Nephron progenitor cell (in vitro differentiated cells): ENCODE measurements around the gene PGAM1.

ENCODE experiments used
- DNase-seq: peaks from one replicate; pipeline ENCODE4 v3.0.0; 2021
- H3K27ac Mint-ChIP-seq: 2 replicates; pipeline ENCODE4 v1.8.0; 2021; ENCODE audit warnings: mild to moderate bottlenecking, moderate library complexity, mixed read lengths
- H3K27me3 Mint-ChIP-seq: 2 replicates; pipeline ENCODE4 v1.8.0; 2021; ENCODE audit warnings: mild to moderate bottlenecking, low read depth, mixed read lengths; ENCODE audit not compliant: poor library complexity
- H3K36me3 Mint-ChIP-seq: 2 replicates; pipeline ENCODE4 v1.8.0; 2021; ENCODE audit warnings: low read depth, mixed read lengths
- H3K4me1 Mint-ChIP-seq: 2 replicates; pipeline ENCODE4 v1.8.0; 2021; ENCODE audit warnings: mixed read lengths
- H3K4me3 Mint-ChIP-seq: 2 replicates; pipeline ENCODE4 v1.8.0; 2021; ENCODE audit warnings: mild to moderate bottlenecking, moderate library complexity, mixed read lengths
- H3K9me3 Mint-ChIP-seq: 2 replicates; pipeline ENCODE4 v1.8.0; 2021; ENCODE audit warnings: mild to moderate bottlenecking, moderate library complexity, mixed read lengths
- CTCF ChIP-seq: fragments of 200-600 bp; sonication (generic); IDR thresholded peaks from 2 replicates; pipeline ENCODE4 v1.5.0; 2021; ENCODE audit warnings: antibody characterized with exemption

Gene PGAM1

GRCh38 chr10:97428572-97428981 is 2.6 kb downstream of the PGAM1 start:
- H3K36me3 Mint-ChIP-seq: peaks cover 41% of the 10 kb centered on the region
- H3K4me1 Mint-ChIP-seq: peaks cover 21% of the 10 kb centered on the region
- H3K9me3 Mint-ChIP-seq: no peaks in the 10 kb centered on the region
- peak overlapping the region; percentile 91 for H3K27ac Mint-ChIP-seq
- peak overlapping the region; percentile 94 for H3K4me3 Mint-ChIP-seq
- no peak for DNase-seq
- peaks cover 3% of the 10 kb centered on the region for H3K27me3 Mint-ChIP-seq
- TF ChIP-seq CTCF: no peak

GRCh38 chr10:97434055-97434454 is 8.1 kb downstream of the PGAM1 start:
- Mint-ChIP-seq H3K4me1 (peaks cover 6% of the 10 kb centered on the region), H3K36me3 (peaks cover 42% of the 10 kb centered on the region), H3K4me3 (no peak overlapping the region), H3K27me3 (no peaks in the 10 kb centered on the region), H3K9me3 (no peaks in the 10 kb centered on the region), H3K27ac (peak overlapping the region; percentile 96)
- DNase-seq: no peak
- no peak for TF ChIP-seq CTCF

- H3K4me3 Mint-ChIP-seq: no peak overlapping the region
- peak overlapping the region; percentile 96 for H3K27ac Mint-ChIP-seq
- no peak for DNase-seq
- TF ChIP-seq CTCF: no peak
- peaks cover 1% of the 10 kb centered on the region for H3K4me1 Mint-ChIP-seq
- H3K9me3 Mint-ChIP-seq: no peaks in the 10 kb centered on the region
- H3K27me3 Mint-ChIP-seq: no peaks in the 10 kb centered on the region
- H3K36me3 Mint-ChIP-seq: peaks cover 42% of the 10 kb centered on the region
Measured at GRCh38 chr10:97434557-97434956, 8.6 kb downstream of the PGAM1 start.

- TF ChIP-seq CTCF: no peak
- H3K27ac Mint-ChIP-seq: peak overlapping the region; percentile 76
- no peaks in the 10 kb centered on the region for H3K9me3 Mint-ChIP-seq
- peaks cover 40% of the 10 kb centered on the region for H3K36me3 Mint-ChIP-seq
- no peaks in the 10 kb centered on the region for H3K27me3 Mint-ChIP-seq
- no peaks in the 10 kb centered on the region for H3K4me1 Mint-ChIP-seq
- DNase-seq: no peak
- no peak overlapping the region for H3K4me3 Mint-ChIP-seq
Measured at GRCh38 chr10:97435211-97435610, 9.2 kb downstream of the PGAM1 start.

GRCh38 chr10:97442277-97442676 is 16.3 kb downstream of the PGAM1 start:
- Mint-ChIP-seq H3K4me3 (no peak overlapping the region), H3K27me3 (no peaks in the 10 kb centered on the region), H3K4me1 (peaks cover 20% of the 10 kb centered on the region), H3K9me3 (no peaks in the 10 kb centered on the region), H3K36me3 (peaks cover 30% of the 10 kb centered on the region), H3K27ac (no peak overlapping the region)
- DNase-seq: no peak
- TF ChIP-seq CTCF: no peak

- Mint-ChIP-seq H3K4me3 (peak overlapping the region; percentile 96), H3K9me3 (no peaks in the 10 kb centered on the region), H3K36me3 (peaks cover 34% of the 10 kb centered on the region), H3K27me3 (no peaks in the 10 kb centered on the region), H3K4me1 (peaks cover 37% of the 10 kb centered on the region), H3K27ac (no peak overlapping the region)
- no peak for TF ChIP-seq CTCF
- no peak for DNase-seq
Measured at GRCh38 chr10:97444212-97444611, 18.2 kb downstream of the PGAM1 start.
